Transverse colon (tissue), 4 donors: Measurements from ENCODE around the gene RNASE7.

ENCODE experiments used
- CTCF ChIP-seq, 5 experiments: fragments of 200-600 bp in 3 of 5; fragments of 450-650 bp in 2 of 5; sonication (generic) in 3 of 5; IDR thresholded peaks; 1 replicate in 2 of 5; 2 replicates in 3 of 5; pipeline ENCODE4 v1.5.1; 2016 to 2017; ENCODE audit warnings: antibody characterized with exemption in 5 of 5, inconsistent platforms in 3 of 5, mild to moderate bottlenecking in 2 of 5, moderate library complexity in 1 of 5
- POLR2A ChIP-seq: fragments of 450-650 bp; IDR thresholded peaks from one replicate; pipeline ENCODE4 v1.6.1; 2016; ENCODE audit warnings: antibody characterized with exemption, mild to moderate bottlenecking, moderate library complexity
- POLR2AphosphoS5 ChIP-seq, 3 donors: sonication (generic); formaldehyde crosslinking; IDR thresholded peaks; one replicate each; pipeline ENCODE4 v1.6.1; 2016; ENCODE audit warnings: antibody characterized with exemption in 3 of 3

- TF ChIP-seq CTCF (IDR thresholded peaks at IDR 0.05) (no peak), POLR2A (no peak), POLR2AphosphoS5 (IDR thresholded peaks at IDR 0.05) (no peak)
These were observed 21.1 kb upstream of the RNASE7 start for GRCh38 chr14:21020977-21021545.
